ENCODE results near the gene XIAP.
"Not testable (repeated sequence)": the region's sequence is repeated elsewhere in the genome, so short reads cannot be mapped to it uniquely, and the experiment has no call there.

XIAP gene

GRCh38 chrX:123876177-123876576 lies 16.3 kb downstream of the XIAP start:
- DNase-seq (ENCODE audit: low read depth): no peak

GRCh38 chrX:123876844-123877243 lies 17.0 kb downstream of the XIAP start:
- no peak for DNase-seq (ENCODE audit: low read depth)

GRCh38 chrX:123878252-123878721 lies 18.4 kb downstream of the XIAP start:
- DNase-seq (ENCODE audit: low read depth): no peak

- no peak for DNase-seq (ENCODE audit: low read depth)
Measured at GRCh38 chrX:123881330-123881729, 21.5 kb downstream of the XIAP start.

GRCh38 chrX:123882391-123882790 lies 22.5 kb downstream of the XIAP start:
- no peak for DNase-seq (ENCODE audit: low read depth)

- DNase-seq (ENCODE audit: low read depth): no peak
Measured at GRCh38 chrX:123884809-123885408, 25.1 kb downstream of the XIAP start.

GRCh38 chrX:123899701-123900100 lies 39.8 kb downstream of the XIAP start:
- no peak for DNase-seq (ENCODE audit: low read depth)

GRCh38 chrX:123903261-123903660 lies 43.4 kb downstream of the XIAP start:
- DNase-seq (ENCODE audit: low read depth): not testable (repeated sequence)

GRCh38 chrX:123905332-123905731 lies 45.5 kb downstream of the XIAP start:
- DNase-seq (ENCODE audit: low read depth): no peak

GRCh38 chrX:123906557-123907316 lies 46.9 kb downstream of the XIAP start:
- DNase-seq (ENCODE audit: low read depth): no peak

- DNase-seq (ENCODE audit: low read depth): no peak
Measured at GRCh38 chrX:123909523-123909922, 49.7 kb downstream of the XIAP start.

GRCh38 chrX:123917069-123917468 lies 57.2 kb downstream of the XIAP start:
- DNase-seq (ENCODE audit: low read depth): no peak

- no peak for DNase-seq (ENCODE audit: low read depth)
Measured at GRCh38 chrX:123918106-123918721, 58.4 kb downstream of the XIAP start.

GRCh38 chrX:123920105-123920785 lies 60.4 kb downstream of the XIAP start:
- peak; percentile 47 for DNase-seq (ENCODE audit: low read depth)

- no peak for DNase-seq (ENCODE audit: low read depth)
Measured at GRCh38 chrX:123923211-123923610, 63.4 kb downstream of the XIAP start.

GRCh38 chrX:123924186-123924585 lies 64.3 kb downstream of the XIAP start:
- no peak for DNase-seq (ENCODE audit: low read depth)

- DNase-seq (ENCODE audit: low read depth): no peak
Measured at GRCh38 chrX:123927845-123928244, 68.0 kb downstream of the XIAP start.

GRCh38 chrX:123932055-123932454 lies 72.2 kb downstream of the XIAP start:
- DNase-seq (ENCODE audit: low read depth): not testable (repeated sequence)

- no peak for DNase-seq (ENCODE audit: low read depth)
Measured at GRCh38 chrX:123943074-123943473, 83.2 kb downstream of the XIAP start.

- no peak for DNase-seq (ENCODE audit: low read depth)
Measured at GRCh38 chrX:123943488-123943887, 83.6 kb downstream of the XIAP start.

GRCh38 chrX:123949846-123950245 lies 90.0 kb downstream of the XIAP start:
- no peak for DNase-seq (ENCODE audit: low read depth)

GRCh38 chrX:123959281-123960063 lies 99.6 kb downstream of the XIAP start:
- no peak for DNase-seq (ENCODE audit: low read depth)

Data from non-pigmented ciliary epithelial cell (primary cell).